GOT3 (cell line): Measurements from ENCODE around the gene PPFIA4.

Experiments
- DNase-seq: peaks from one replicate; lab custom pipeline; 2025; ENCODE audit warnings: mixed read lengths; lab: John Stamatoyannopoulos, UW

Gene PPFIA4

GRCh38 chr1:203084588-203085527 lies 58.6 kb downstream of the PPFIA4 start:
- no peak for DNase-seq

- no peak for DNase-seq
These were observed 59.5 kb downstream of the PPFIA4 start, which contains the start of gene MYOG for GRCh38 chr1:203085528-203086406. Gene MYOG (minus strand): TSS chr1:203086012. CDS start chr1:203085961, 51 bp downstream.

- DNase-seq: no peak
These were observed 60.9 kb downstream of the PPFIA4 start for GRCh38 chr1:203086992-203087763.

- DNase-seq: no peak
These were observed 62.1 kb downstream of the PPFIA4 start for GRCh38 chr1:203088441-203088840.

GRCh38 chr1:203089001-203089650 lies 62.8 kb downstream of the PPFIA4 start:
- DNase-seq: no peak

- DNase-seq: no peak
These were observed 63.4 kb downstream of the PPFIA4 start for GRCh38 chr1:203089651-203090045.

GRCh38 chr1:203090421-203091198 lies 64.3 kb downstream of the PPFIA4 start:
- DNase-seq: no peak

GRCh38 chr1:203091199-203091477 lies 64.8 kb downstream of the PPFIA4 start:
- DNase-seq: no peak

- DNase-seq: no peak
These were observed 65.6 kb downstream of the PPFIA4 start for GRCh38 chr1:203091761-203092330.

- DNase-seq: no peak
These were observed 67.6 kb downstream of the PPFIA4 start for GRCh38 chr1:203093754-203094410.

GRCh38 chr1:203095061-203095690 lies 68.9 kb downstream of the PPFIA4 start:
- DNase-seq: no peak

- no peak for DNase-seq
These were observed 70.3 kb downstream of the PPFIA4 start for GRCh38 chr1:203096566-203096965.

- no peak for DNase-seq
These were observed 70.7 kb downstream of the PPFIA4 start for GRCh38 chr1:203097001-203097400.

GRCh38 chr1:203098445-203098844 lies 72.2 kb downstream of the PPFIA4 start:
- DNase-seq: no peak

- no peak for DNase-seq
These were observed 72.7 kb downstream of the PPFIA4 start for GRCh38 chr1:203098914-203099520.

- DNase-seq: no peak
These were observed 73.7 kb downstream of the PPFIA4 start for GRCh38 chr1:203099805-203100515.

- no peak for DNase-seq
These were observed 74.2 kb downstream of the PPFIA4 start for GRCh38 chr1:203100516-203100869.
